GDM1 (cell line): ENCODE measurements around the gene MPHOSPH9.

ENCODE experiments used
- DNase-seq: peaks from one replicate; lab custom pipeline; 2025; lab: John Stamatoyannopoulos, UW

MPHOSPH9 gene

DNA sequence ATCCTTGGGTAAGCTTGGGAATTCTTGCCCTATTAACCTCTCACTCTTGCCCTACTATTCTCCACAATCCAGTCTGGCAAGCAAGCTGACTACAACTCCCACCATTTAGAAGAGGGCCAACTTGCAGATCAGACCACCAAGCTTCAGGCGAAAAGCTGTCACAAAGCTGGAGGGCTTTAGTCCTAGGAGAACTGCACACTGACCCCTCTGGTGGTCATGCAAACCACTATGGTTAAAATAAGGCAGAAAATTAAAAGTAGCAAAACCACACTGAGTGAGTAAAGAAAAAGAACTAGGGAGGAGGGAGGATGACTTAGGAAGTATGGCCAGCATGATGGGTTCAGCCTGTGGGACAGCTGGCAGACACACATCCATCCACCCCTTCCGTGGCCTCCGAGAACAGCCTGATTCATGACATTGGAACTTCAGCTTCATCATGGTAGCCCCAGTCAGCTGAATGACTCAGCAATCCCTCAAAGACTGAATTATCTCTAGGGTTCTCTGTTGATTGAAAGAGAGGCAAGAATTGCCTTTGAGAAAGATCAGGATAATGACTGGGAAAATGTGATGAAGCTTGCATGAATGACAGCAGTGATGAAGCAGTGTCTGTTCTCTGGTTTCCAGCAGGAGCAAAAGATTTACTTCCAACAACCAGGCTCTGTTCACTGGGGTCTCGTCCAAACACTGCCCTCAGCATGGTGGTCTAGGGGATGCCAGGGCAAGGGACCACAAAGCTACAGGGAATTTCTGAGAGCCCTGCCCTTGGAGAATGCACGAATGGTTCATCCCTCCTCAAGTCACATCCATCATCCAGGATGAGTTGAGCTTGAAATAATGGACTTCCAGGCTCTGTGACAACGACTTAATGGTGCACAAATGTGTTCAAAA, 106.4 kb downstream of the MPHOSPH9 start:
- peak; percentile 40 for DNase-seq

DNA sequence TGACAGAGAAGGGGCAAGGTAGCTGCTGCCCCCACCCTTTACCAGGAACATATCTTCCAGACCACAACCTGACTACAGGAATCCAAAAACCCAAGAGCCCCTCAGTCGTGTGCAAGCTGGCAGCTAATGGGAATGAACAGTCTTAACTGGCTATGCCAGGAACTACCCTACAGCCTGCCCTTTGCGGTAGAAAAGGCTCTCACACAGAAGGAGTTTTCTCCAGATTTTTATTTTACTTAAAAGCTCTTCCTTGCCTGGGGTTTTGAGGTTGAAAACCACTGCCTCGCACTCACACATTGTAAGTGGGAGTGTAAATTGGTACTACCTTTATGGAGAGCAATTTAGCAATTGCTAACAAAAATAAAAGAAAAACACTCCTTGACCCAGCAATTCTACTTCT, 110.3 kb downstream of the MPHOSPH9 start:
- no peak for DNase-seq

- no peak for DNase-seq
Measured at GRCh38 chr12:123121670-123122069, 111.3 kb downstream of the MPHOSPH9 start.

DNA sequence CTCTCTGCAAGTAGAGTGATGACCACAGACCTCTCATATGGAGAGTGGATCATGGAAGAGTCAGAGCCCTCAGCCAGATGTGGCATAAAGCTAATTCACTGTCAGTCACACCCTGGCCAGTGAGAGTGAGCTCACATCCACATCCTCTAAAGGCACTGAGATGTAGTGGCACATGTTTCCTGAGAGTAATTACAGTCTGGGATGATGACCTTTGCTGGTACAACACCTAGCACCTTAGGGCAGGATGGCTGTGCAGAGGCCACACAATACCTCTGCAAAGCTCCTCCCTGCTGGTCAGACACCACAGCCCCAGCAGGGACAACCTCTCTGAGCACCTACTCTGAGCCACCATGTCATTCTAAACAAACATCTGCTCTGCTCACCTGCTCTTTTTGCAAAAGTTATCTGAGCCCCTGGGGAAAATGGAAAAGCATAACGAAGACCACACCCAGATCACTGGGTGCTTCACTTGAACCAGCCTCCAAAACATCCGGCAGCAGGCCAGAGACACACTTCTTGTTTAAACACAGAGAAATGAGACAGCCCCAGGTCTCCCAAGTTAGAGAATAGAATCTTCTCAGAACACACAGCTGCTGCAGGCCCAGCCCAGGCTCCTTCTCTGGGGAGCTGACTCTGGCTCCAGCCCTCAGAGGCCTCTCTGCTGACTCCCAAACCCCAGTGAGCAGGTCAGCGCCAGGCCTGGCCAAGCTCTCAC, 112.3 kb downstream of the MPHOSPH9 start:
- no peak for DNase-seq

DNA sequence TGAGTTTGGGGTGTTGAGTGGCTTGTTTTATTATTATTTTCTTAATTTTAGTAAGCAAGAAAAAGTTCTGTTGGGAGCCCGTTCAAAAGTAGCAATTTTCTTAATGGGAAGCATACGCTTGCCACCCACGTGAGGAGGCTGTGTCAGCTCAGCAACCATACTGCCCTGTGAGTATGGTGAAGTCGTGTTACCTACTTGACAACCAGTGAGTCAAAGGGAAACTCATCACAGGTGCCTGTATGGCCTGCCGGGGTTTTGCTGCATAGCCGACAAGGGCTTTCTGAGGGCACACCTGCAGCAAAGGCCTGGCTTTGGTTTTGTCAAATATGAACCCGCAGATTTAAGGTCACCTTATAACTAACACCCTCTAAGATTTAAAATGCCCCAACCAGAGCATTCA, 113.1 kb downstream of the MPHOSPH9 start:
- no peak for DNase-seq

DNA sequence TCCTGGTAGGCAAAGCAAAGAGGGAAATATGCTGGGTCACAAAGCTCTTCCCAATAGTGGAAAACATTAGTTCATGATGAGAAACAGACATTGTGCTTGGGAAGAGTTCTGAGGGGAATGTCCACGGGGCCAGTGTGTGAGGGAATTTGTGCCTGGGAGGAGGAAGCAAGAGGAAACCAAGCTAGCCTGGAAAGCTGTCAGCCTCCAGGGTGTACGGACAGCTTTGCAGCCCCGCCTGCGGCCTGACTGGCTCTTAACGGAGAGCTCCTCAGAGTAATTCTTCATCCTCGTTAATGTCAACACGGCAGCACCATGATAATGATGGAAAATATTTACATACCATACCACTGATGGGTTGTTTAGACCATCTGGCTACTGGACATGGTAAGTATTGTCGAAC, 114.4 kb downstream of the MPHOSPH9 start:
- DNase-seq: no peak

- DNase-seq: no peak
Measured at GRCh38 chr12:123115409-123116121, 117.4 kb downstream of the MPHOSPH9 start.

DNA sequence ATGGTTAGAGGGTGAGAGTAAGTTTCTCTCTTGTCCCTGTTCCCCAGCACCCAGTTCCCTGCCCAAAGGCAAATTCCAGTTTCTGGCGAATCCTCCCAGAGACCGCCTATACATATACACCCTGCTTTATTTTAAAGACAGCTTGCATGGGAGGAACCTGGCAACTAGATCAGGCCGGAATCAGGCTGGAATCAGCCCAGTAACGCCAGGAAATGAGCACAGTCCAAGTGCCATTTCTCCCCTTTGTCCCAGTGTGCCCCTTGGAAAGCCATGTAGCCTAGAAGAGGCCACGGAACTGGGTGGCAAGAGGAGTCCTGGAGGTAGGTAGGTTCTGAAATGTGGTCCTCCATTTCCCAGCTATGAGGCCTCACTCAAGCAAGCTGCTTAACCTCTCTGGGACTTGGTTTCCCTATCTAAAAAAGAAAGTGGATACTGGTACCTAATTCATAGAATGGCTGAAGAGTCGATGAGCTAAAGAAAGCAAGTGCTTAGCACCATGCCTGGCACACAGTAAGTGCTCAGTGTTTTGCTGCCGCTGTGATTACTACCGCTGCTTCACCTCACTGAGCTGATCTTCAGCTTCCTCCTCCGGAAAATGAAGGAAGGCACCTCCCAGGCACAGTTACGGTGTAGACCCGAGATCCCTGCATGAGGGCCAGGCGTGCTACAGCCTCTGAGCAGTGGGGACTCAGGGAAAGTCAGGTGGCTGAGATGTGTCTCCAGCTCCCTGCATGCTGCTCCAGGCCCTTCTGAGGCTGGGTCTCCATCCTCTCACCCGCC, 118.4 kb downstream of the MPHOSPH9 start:
- no peak for DNase-seq

- DNase-seq: no peak
Measured at GRCh38 chr12:123113026-123113425, 119.9 kb downstream of the MPHOSPH9 start.

DNA sequence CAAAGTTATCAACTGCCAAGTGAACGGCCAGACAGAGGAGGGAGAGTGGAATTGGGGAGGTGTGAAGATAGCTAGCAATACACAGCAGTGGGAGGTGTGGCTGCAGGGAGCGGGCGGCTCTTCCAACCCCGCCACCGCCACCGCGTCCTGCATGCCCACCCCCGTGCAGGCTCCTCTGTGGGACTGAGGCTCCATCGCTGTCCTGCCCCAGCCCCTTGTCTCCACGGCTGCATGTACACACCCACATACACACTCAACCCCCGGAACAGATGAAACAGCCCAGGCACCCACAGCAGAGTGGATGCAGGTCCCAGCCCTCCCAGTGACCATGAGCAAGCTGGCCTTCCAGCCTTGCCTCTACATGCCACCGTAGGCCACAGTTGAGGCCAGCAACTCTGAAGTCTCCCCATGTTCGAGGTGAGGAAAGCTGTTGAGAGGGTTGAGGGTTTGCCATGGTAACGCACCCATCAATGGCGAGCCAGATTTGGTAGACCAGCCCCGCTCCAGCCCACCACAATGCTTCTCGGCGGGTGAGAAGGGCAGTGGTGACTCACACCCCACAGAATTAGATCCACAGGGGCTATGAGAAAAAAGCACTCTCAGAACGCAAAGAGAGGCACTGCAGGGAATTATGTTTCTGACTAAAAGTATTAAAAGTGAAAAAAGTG, 121.3 kb downstream of the MPHOSPH9 start:
- no peak for DNase-seq

GRCh38 chr12:123109319-123109772, 123.6 kb downstream of the MPHOSPH9 start:
- DNase-seq: no peak

DNA sequence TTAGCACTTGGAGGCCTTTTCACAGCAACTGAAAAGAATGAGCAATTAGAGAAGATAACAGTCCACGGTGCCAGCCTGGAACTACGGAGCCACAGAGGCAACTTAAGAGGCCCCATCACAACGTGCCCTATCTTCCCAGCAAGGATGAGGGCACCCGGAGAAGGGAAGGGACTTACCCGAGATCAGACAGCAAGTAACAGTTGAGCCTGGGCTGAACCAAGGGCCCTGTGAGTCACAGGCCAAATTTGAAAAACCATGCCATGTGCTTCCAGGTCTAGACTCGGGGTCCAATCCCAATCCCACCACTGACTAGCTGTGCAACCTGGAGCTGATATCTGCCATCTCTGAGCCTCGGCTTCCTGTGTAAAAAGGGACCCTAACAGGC, 124.3 kb downstream of the MPHOSPH9 start:
- no peak for DNase-seq

DNA sequence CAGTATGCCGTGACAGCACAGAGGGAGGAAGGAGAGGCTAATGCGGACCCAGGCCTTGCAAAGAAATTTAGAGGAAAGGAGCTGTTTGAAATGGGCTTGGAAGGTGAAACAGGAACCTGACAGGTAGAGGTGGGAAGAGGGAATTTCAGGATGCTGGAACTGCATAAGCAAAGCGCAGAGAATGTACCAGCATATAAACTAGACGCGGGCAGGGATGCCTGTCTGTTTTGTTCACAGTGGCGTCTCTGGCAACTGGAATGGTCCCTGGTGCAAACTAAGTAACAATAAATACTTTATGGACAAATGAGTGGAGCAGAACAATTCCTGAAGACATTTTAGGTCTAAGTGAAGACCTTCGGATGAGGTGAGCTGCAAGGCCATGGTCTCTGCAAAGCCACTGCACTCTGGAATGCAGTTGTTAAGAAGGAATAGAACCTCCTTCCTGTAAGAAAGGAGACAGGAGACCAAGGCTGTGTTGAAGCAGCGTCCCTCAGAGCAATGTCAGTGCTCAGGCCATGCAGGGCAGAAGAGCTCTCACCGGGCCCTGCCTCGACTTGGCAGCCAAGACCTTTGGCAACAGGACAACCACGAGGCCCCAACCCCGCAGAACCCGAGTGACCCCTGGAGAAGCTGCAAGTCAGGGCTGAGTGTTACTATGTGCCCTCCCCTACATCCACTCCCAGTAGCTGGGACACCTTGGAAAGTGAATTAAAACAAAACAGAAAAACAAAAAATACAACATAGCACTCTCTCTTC, 124.8 kb downstream of the MPHOSPH9 start:
- DNase-seq: no peak

DNA sequence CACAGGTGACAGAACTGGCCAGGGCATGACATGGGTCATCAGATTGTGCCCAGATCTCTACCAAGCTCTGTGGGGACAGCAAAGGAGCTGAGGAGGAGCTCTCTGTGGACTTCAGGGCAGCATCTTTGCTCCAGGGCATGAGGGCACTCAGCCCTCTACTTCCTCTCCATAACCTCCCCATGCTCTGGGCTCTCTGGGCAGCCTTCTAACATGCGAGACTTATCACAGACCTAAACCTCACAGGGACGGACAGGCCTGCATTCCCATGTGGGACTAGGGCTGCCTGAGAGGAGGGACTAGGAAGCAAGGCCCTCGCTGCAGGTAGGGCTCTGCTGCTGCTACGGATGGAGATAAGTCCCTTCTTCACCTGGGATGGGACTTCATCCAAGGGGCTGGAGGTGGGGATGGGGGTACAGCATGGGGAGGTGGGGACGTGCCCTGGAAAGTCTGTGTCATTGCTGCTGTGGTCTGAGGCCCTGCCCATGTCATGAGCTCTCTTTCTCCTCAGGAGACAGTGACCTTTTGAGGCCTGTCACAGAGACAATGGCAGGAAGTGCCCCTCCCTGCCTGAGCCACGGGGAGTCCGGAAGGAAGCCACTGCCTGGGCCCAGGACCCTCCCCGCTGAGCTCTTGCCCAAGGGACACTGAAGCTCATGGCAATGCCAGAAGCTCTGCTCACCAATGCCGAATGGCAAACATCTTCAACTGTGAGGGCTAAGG, 126.1 kb downstream of the MPHOSPH9 start:
- DNase-seq: no peak

DNA sequence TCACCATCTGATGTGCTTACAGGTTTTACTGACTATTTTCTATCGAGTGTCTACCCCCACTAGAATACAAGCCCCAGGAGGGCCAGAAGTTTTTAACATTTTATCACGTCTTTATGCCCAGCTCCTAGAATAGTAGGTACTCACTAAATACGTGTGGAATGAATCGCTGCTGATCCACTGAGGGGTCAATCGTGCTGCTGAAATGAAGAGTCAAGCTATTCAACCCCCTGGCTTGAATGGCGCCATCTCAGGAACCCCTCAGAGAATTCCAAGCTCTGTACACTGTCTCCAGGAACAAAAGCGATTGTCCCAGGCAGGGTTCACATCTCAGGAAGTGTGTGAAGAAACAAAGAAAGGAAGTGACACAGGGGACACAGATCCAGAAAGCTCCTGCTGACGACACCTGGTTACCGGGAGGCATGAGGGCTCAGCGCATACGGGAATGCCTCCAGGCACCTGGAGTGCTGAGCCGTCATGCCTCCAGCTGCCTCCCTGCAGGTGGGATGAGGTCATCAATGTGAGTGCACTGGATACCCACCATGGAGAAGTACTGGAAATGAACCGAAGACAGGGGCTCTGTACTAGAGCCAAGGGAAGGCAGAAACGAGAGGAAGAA, 127.6 kb downstream of the MPHOSPH9 start:
- DNase-seq: no peak

DNA sequence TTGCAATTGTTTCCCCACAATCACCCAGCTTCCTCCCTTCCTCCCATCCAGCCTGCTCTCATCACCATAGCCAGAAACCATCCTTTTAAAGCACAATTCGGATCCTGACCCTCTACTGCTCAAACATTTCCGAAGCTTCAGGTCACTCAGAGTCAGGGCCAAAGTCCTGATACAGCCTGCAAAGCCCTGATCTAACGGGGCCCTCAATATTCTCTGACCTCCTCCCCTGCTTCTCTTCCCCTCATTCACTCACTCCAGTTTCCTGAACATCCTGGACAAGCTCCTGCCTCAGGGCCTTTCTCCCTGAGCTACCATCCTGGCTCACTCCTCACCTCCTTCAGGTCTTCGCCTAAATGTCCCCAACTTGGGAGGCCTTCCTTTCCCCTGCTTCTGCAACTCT, 128.1 kb downstream of the MPHOSPH9 start:
- DNase-seq: no peak
